Stomach (tissue), 19 donors: ENCODE measurements around the gene ERRFI1. TPM values are rescaled to one million over a fixed set of nuclear protein-coding genes. Genes with fewer than 3 reads are reported as not detected.
A peak's percentile ranks its signal among the peaks of the same experiment; 100 is the strongest.

Source experiments
- DNase-seq, 2 donors: peaks; one replicate each; pipeline versions ENCODE4 v3.0.0 to v3.0.0-alpha.2; 2013 to 2019
- H3K27ac ChIP-seq, 5 donors: fragments of 200-600 bp in 4 of 5; sonication (generic) in 4 of 5; one replicate each; pipeline ENCODE4 v1.5.1; 2013 to 2019; ENCODE audit warnings: mild to moderate bottlenecking in 1 of 5, moderate library complexity in 1 of 5
- H3K27me3 ChIP-seq, 3 donors: fragments of 200-600 bp; sonication (generic); one replicate each; pipeline ENCODE4 v1.5.1; 2017 to 2019; ENCODE audit warnings: mixed run types in 1 of 3
- H3K36me3 ChIP-seq, 4 donors: fragments of 200-600 bp; sonication (generic); 1 replicate in 3 of 4; 2 replicates in 1 of 4; pipeline ENCODE4 v1.5.1; 2016 to 2019
- H3K4me1 ChIP-seq, 4 donors: fragments of 200-600 bp; sonication (generic); one replicate each; pipeline ENCODE4 v1.5.1; 2016 to 2019
- H3K4me3 ChIP-seq, 4 donors: fragments of 200-600 bp; sonication (generic) in 3 of 4; one replicate each; pipeline ENCODE4 v1.5.1; 2016 to 2019; ENCODE audit warnings: mild to moderate bottlenecking in 1 of 4
- H3K9me3 ChIP-seq, 4 donors: fragments of 200-600 bp; sonication (generic); one replicate each; pipeline ENCODE4 v1.5.1; 2016 to 2019
- CTCF ChIP-seq, 7 experiments: fragments of 450-650 bp in 4 of 7; fragments of 200-600 bp in 3 of 7; sonication (generic) in 3 of 7; IDR thresholded peaks; one replicate each; pipeline ENCODE4 v1.5.1; 2016 to 2019; ENCODE audit warnings: antibody characterized with exemption in 7 of 7, control low read depth in 2 of 7, mild to moderate bottlenecking in 1 of 7
- EP300 ChIP-seq: sonication (generic); formaldehyde crosslinking; IDR thresholded peaks from one replicate; pipeline ENCODE4 v1.6.1; 2017; ENCODE audit warnings: antibody characterized with exemption
- POLR2A ChIP-seq, 4 donors: fragments of 450-650 bp; IDR thresholded peaks; one replicate each; pipeline ENCODE4 v1.6.1; 2016; ENCODE audit warnings: antibody characterized with exemption in 4 of 4, control low read depth in 2 of 4, mild to moderate bottlenecking in 1 of 4, moderate library complexity in 1 of 4
- POLR2AphosphoS5 ChIP-seq, 3 donors: sonication (generic); formaldehyde crosslinking; IDR thresholded peaks; one replicate each; pipeline ENCODE4 v1.6.1; 2016; ENCODE audit warnings: antibody characterized with exemption in 3 of 3
- WGBS, 5 donors: extraction: QIAGEN DNeasy Blood & Tissue Kit in 3 of 5; methylation state at CpG; one replicate each; pipeline versions ENCODE4 v1.1.5 to v1.1.7; 2013 to 2018; 5-methylcytosine and 5-hydroxymethylcytosine counted together
- intact Hi-C: fragments of 100-400 bp; cut with DNase I; formaldehyde crosslinking; loops from one replicate; pipeline ENCODE4 v1.15.1; 2023; ENCODE audit warnings: low total_unique reads
- long read RNA-seq, 10 donors: transcript quantifications; one replicate each; lab custom pipeline, GENCODE V29; 2026
- polyA plus RNA-seq, 3 donors: library from polyadenylated mRNA; stranded (reverse); fragments of 200-250 nt; gene quantifications; one replicate each; pipeline ENCODE4 v1.2.3, GENCODE V29; 2013
- total RNA-seq, 5 donors: library from RNA; depleted of rRNA; stranded (reverse); fragments of >200 nt; gene quantifications; one replicate each; pipeline versions ENCODE4 v1.1.0 to v1.2.3, GENCODE V29; 2014 to 2016
- donor health status: healthy with polysubstance abuse.
- donor health status: Bipolar disorder and iron deficiency.
- donor health status: healthy.

The ERRFI1 gene
- 100 to 1,000 TPM in 3 of 5 donors, 10 to 100 TPM in 1, 1 to 10 TPM in 1; 3.5 to 201 (median 134) TPM for total RNA-seq
- polyA plus RNA-seq: 10 to 100 TPM; 31.4 to 47.7 (median 41.4) TPM
- long read RNA-seq, donor 1, transcript ERRFI1-201 (4 exons, 3,104 nt): major isoform, 8 of 8 reads
- long read RNA-seq, donor 1, partial matches to known transcripts: 0 of 8 reads
- long read RNA-seq, donor 1, other reads (novel, unspliced or antisense): 0 of 8 reads
- long read RNA-seq, donor 2, transcript ERRFI1-201 (4 exons, 3,104 nt): major isoform, 7 of 8 reads
- long read RNA-seq, donor 2, partial matches to known transcripts: 0 of 8 reads
- long read RNA-seq, donor 2, other reads (novel, unspliced or antisense): 0 of 8 reads
- long read RNA-seq, donor 3, partial matches to known transcripts: 0 of 3 reads
- long read RNA-seq, donor 3, other reads (novel, unspliced or antisense): 0 of 3 reads
- long read RNA-seq, donor 4: 0 reads
- long read RNA-seq, donor 5, partial matches to known transcripts: 0 of 5 reads
- long read RNA-seq, donor 5, other reads (novel, unspliced or antisense): 0 of 5 reads
- long read RNA-seq, donor 6: 0 reads
- long read RNA-seq, donor 7, transcript ERRFI1-201 (4 exons, 3,104 nt): major isoform, 11 of 12 reads
- long read RNA-seq, donor 7, partial matches to known transcripts: 0 of 12 reads
- long read RNA-seq, donor 7, other reads (novel, unspliced or antisense): 0 of 12 reads
- long read RNA-seq, donor 8, partial matches to known transcripts: 0 of 2 reads
- long read RNA-seq, donor 8, other reads (novel, unspliced or antisense): 0 of 2 reads
- long read RNA-seq, donor 9, partial matches to known transcripts: 0 of 6 reads
- long read RNA-seq, donor 9, other reads (novel, unspliced or antisense): 0 of 6 reads
- long read RNA-seq, donor 10, partial matches to known transcripts: 0 of 1 reads
- long read RNA-seq, donor 10, other reads (novel, unspliced or antisense): 0 of 1 reads

- Histone ChIP-seq H3K4me1 (peaks cover 21 to 67% (median 45%) of the 10 kb centered on the region in 4 donors), H3K27me3 (peaks cover 0 to 8% (median 0%) of the 10 kb centered on the region in 3 donors), H3K4me3 (peak within 1 kb of the TSS; percentile 68 to 83 (median 72)), H3K9me3 (no peaks in the 10 kb centered on the region), H3K36me3 (no peaks in the 10 kb centered on the region), H3K27ac (peak within 1 kb of the TSS; percentile 88 to 98 (median 95))
- intact Hi-C loops: no loop called here
- TF ChIP-seq EP300: no peak
- peak; percentile 91 to 99 (median 99) for TF ChIP-seq POLR2AphosphoS5 (IDR thresholded peaks at IDR 0.05)
- peak in 2 of 4 donors; percentile 53 to 81 for TF ChIP-seq POLR2A (IDR thresholded peaks at IDR 0.05)
- no peak for TF ChIP-seq CTCF (IDR thresholded peaks at IDR 0.05)
- peak; percentile 97 to 98 for DNase-seq
- 2 to 8% (median 3%) methylated on average over 36 to 98 of the region's 98 CpGs for WGBS, 5 donors
These were observed at the start of gene ERRFI1 for GRCh38 chr1:8026153-8026975. Gene ERRFI1, minus strand, starts transcription at chr1:8026309. Its CDS starts 10,690 bp downstream, at chr1:8015619.

- TF ChIP-seq POLR2AphosphoS5 (IDR thresholded peaks at IDR 0.05) (no peak), EP300 (no peak), CTCF (IDR thresholded peaks at IDR 0.05) (no peak), POLR2A (IDR thresholded peaks at IDR 0.05) (no peak)
- H3K27ac ChIP-seq: peak overlapping the region; percentile 56 to 81 (median 80)
These were observed 49.5 kb upstream of the ERRFI1 start for GRCh38 chr1:8075511-8076051.

GRCh38 chr1:8073112-8073855, 47.2 kb upstream of the ERRFI1 start:
- Histone ChIP-seq H3K36me3 (no peaks in the 10 kb centered on the region), H3K9me3 (no peaks in the 10 kb centered on the region), H3K4me3 (no peak overlapping the region), H3K27ac (peak overlapping the region; percentile 9 to 80 (median 47)), H3K4me1 (peaks cover 23 to 66% (median 52%) of the 10 kb centered on the region in 4 donors), H3K27me3 (no peaks in the 10 kb centered on the region)
- WGBS, 5 donors: 47 to 68% (median 58%) methylated on average over 7 of the region's 7 CpGs
- DNase-seq: no peak
- intact Hi-C loops: no loop called here
- TF ChIP-seq POLR2AphosphoS5 (IDR thresholded peaks at IDR 0.05) (no peak), CTCF (IDR thresholded peaks at IDR 0.05) (no peak), POLR2A (IDR thresholded peaks at IDR 0.05) (no peak), EP300 (no peak)

More at GRCh38 chr1:8075511-8076051, 49.5 kb upstream of the ERRFI1 start:
- no peak for DNase-seq
- no peaks in the 10 kb centered on the region for H3K36me3 ChIP-seq
- intact Hi-C loops: no loop called here
- H3K9me3 ChIP-seq: no peaks in the 10 kb centered on the region
- H3K4me1 ChIP-seq: peaks cover 23 to 65% (median 48%) of the 10 kb centered on the region in 4 donors
- no peaks in the 10 kb centered on the region for H3K27me3 ChIP-seq
- WGBS, 5 donors: 40 to 68% (median 54%) methylated on average over 10 of the region's 10 CpGs
- no peak overlapping the region for H3K4me3 ChIP-seq
